GM19025 (cell line): ENCODE results near the gene DLG2.
"Not testable (repeated sequence)": the region's sequence is repeated elsewhere in the genome, so short reads cannot be mapped to it uniquely, and the experiment has no call there.

Source experiments
- ATAC-seq: cut with Tn5 transposase; IDR thresholded peaks from one replicate; pipeline ENCODE4 v1.9.1; 2021; ENCODE audit warnings: mild to moderate bottlenecking, low read depth, moderate library complexity; ENCODE audit not compliant: unreplicated experiment

The DLG2 gene

DNA sequence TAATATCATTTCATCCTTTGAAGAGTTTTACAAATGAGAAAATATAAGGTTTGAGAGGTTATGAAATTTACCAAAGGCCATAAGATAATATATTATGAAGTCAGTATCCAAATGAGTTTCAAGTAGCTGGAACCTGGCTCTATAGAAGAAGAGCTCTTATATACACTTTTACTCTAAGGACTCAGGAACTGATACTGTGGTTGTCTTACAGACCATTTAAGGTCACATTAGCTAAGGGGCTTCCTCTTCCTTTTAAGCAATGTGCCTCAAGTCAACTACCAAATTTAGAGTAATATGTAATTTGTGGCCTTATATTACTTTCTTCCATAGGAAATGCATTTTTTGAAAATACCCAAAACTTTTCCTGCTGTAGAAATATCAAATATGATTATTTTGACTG lies 369.3 kb downstream of the DLG2 start:
- no peak for ATAC-seq

- ATAC-seq, result no peak
These were observed 370.7 kb downstream of the DLG2 start for GRCh38 chr11:85256433-85256832.

- ATAC-seq, result no peak
These were observed 377.7 kb downstream of the DLG2 start for GRCh38 chr11:85249482-85249881.

- no peak for ATAC-seq
These were observed 379.3 kb downstream of the DLG2 start for GRCh38 chr11:85247797-85248196.

DNA sequence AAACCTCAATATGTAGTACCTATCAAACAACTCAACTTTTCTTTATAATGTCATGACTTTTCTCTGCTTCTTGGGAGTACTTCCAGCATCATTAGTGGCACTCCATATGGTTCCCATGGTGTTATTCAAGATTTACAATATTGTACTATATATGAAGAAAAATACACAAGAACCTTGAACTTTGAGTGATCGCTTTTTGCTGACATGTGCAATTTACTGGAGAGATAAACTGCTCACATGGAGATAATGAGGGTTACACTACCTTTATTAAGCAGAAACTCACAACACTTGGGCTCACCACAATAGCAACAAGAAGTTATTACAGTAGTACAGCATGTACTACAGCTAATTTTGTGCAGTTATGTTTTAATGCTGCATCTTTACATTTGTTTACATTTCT lies 388.2 kb downstream of the DLG2 start:
- ATAC-seq, result no peak

GRCh38 chr11:85238038-85238437 lies 389.1 kb downstream of the DLG2 start:
- ATAC-seq, result not testable (repeated sequence)

GRCh38 chr11:85236211-85236610 lies 390.9 kb downstream of the DLG2 start:
- no peak for ATAC-seq

DNA sequence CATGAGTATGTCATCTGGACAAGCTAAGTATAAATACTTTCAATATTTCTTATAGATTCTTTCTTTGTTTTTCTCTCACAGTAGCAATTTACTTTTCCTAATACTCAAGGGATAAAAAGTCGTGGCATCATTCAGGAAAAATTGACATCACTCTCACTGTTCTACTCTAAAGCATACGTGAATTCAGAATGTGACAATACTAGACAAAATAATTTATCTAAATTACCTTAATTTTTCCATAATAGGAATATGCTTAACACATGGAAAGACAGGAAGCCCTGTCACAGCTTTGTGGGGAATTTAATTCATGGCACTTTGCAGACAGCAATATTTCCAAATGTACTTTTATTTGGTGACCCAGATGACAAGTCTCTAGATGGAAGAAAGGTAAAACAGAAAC lies 394.6 kb downstream of the DLG2 start:
- no peak for ATAC-seq

DNA sequence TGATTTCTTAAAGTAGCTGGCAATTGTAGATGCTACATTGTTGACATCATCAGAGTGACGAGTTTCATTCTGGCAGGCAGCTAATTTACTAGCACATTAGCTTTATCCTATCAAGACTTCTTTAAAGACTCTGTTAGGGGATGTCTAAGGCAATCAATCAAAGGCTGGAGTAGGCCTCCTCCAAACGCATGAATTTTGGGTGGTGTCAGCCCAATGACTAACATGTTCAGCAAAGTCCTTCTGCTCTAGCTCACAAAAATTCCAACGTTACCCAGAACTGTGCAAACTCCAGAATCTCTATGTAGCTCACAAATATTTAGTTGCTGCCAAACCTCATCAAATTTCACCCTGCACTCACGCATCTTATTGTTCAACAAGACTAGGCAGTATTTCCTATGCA lies 395.6 kb downstream of the DLG2 start:
- ATAC-seq, result no peak

DNA sequence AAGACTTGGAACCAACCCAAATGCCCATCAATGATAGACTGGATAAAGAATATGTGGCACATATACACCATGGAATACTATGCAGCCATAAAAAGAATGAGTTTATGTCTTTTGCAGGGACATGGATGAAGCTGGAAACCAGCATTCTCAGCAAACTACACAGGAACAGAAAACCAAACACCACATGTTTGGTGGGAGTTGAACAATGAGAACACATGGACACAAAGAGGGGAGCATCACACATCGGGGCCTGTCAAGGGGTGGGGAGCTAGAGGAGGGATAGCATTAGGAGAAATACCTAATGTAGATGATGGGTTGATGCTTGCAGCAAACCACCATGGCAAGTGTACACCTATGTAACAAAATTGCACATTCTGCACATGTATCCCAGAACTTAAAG lies 397.4 kb downstream of the DLG2 start:
- not testable (repeated sequence) for ATAC-seq

GRCh38 chr11:85196968-85197367 lies 430.2 kb downstream of the DLG2 start:
- ATAC-seq, result no peak

- no peak for ATAC-seq
These were observed 431.2 kb downstream of the DLG2 start for GRCh38 chr11:85195934-85196333.

GRCh38 chr11:85187992-85188391 lies 439.2 kb downstream of the DLG2 start:
- no peak for ATAC-seq

DNA sequence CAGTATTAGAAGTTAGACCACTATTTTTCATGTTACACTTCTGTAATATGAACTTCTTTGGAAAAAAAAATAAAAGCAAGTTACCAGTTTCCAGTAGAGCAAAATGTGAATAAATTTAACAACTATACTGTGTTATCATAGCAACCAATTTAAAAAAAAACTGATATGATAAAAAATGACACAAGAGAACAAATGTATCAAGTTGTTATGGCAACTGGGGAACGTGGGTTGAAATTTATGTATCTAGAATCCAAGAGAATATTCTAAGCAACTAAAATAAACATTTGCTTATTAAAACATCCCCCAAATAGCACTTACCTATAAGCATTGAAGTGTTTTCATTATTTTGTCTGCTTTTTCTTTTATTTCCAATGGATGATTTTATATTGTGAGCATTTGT lies 442.4 kb downstream of the DLG2 start:
- no peak for ATAC-seq

GRCh38 chr11:85182441-85183387 lies 444.4 kb downstream of the DLG2 start:
- ATAC-seq, result peak; percentile 49

GRCh38 chr11:85180528-85180927 lies 446.6 kb downstream of the DLG2 start:
- no peak for ATAC-seq

GRCh38 chr11:85171648-85172257 lies 455.4 kb downstream of the DLG2 start:
- no peak for ATAC-seq

DNA sequence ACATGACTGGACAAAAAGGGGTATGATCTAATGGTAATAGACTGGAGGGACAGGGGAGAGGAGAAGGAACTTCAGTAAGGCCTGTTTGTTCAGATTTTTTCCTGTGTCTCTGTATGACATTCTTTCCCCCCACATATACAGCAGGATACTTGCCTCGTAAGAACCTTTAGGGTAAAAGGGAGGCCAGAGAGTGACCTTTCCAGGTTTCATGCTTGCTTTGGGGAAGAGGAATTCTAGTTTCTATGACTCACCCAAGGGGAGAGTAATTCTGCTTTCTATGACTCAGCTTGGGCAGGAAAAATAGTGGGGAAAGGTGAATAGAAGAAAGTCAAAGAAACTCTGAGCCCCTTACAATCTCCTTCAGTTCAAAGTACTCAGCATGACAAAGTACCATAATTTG lies 457.0 kb downstream of the DLG2 start:
- no peak for ATAC-seq

DNA sequence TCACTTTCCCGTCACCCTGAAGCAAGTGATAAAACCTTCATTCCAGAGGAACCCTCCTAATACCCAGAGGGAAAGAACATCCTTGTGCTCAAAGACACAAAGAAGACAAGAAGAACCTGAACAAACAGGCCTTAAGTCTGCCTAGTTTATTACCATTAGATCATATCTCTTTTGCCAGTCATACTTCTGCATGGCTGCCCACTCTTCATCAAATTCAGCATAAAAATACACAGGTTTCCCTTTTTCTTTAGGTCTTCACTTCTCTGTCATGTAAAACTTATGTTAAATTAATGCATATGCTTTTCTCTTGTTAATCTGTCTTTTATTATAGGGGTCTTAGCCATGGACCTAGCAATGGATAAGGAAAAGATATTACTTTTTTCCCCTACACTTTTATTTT lies 459.7 kb downstream of the DLG2 start:
- no peak for ATAC-seq

DNA sequence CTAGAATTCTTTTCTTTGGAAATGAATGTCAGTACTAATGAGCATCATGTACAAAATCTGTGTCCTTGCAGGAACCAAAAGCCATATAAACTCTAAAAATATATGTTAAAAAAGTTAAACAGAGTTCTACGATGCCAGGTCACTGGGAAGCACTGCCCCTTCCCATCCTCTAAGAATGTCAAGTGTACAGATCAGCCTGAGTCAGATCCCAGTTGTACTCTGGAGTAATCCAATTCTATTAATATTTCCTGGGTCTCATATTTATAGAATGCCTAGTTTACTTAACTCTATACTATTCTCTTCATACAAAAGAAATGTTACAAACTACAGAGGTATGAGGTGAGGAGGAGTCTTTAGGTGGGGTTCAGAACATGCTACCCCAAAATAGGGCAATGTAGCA lies 460.1 kb downstream of the DLG2 start:
- ATAC-seq, result no peak

DNA sequence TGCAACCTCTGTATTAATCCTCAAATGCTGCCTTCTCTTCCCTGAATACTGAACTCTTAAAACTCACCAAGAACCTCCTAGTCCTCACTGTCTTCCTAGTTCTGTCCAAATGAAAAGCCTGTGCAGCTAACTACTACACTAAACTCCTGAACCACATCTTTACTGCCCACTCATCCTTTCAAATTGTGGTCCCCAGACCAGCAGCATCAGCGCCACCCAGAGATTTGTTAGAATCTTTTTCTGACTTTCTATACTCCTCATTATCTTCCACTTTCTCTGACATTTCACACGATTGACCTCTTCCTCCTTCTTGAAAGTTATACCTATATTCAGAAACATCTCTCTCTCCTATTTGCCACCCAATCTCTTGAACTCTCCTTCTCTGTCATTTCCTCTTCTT lies 461.3 kb downstream of the DLG2 start:
- ATAC-seq, result no peak

- no peak for ATAC-seq
These were observed 462.4 kb downstream of the DLG2 start for GRCh38 chr11:85164743-85165142.
